ENCODE data around the gene KCNC4.

The KCNC4 gene

GRCh38 chr1:110212169-110213142 is 2.3 kb downstream of the KCNC4 start:
- DNase-seq: peak; percentile 26

GRCh38 chr1:110213143-110213540 is 3.0 kb downstream of the KCNC4 start:
- DNase-seq: no peak

- no peak for DNase-seq
Measured at GRCh38 chr1:110214454-110215404, 4.6 kb downstream of the KCNC4 start.

- no peak for DNase-seq
Measured at GRCh38 chr1:110215621-110216515, 5.8 kb downstream of the KCNC4 start.

- DNase-seq: no peak
Measured at GRCh38 chr1:110216844-110217444, 6.8 kb downstream of the KCNC4 start.

GRCh38 chr1:110218137-110218536 is 8.0 kb downstream of the KCNC4 start:
- DNase-seq: no peak

GRCh38 chr1:110218739-110219138 is 8.6 kb downstream of the KCNC4 start:
- no peak for DNase-seq

GRCh38 chr1:110220324-110220723 is 10.2 kb downstream of the KCNC4 start:
- no peak for DNase-seq

- DNase-seq: no peak
Measured at GRCh38 chr1:110221119-110221518, 11.0 kb downstream of the KCNC4 start.

GRCh38 chr1:110223127-110223526 is 13.0 kb downstream of the KCNC4 start:
- DNase-seq: no peak

GRCh38 chr1:110223581-110223980 is 13.5 kb downstream of the KCNC4 start:
- DNase-seq: no peak

GRCh38 chr1:110224240-110224995 is 14.3 kb downstream of the KCNC4 start:
- no peak for DNase-seq

GRCh38 chr1:110225212-110225611 is 15.1 kb downstream of the KCNC4 start:
- no peak for DNase-seq

GRCh38 chr1:110225756-110226404 is 15.8 kb downstream of the KCNC4 start:
- DNase-seq: no peak

GRCh38 chr1:110227774-110228173 is 17.7 kb downstream of the KCNC4 start:
- no peak for DNase-seq

GRCh38 chr1:110228381-110228780 is 18.3 kb downstream of the KCNC4 start:
- no peak for DNase-seq

- no peak for DNase-seq
Measured at GRCh38 chr1:110228869-110229268, 18.8 kb downstream of the KCNC4 start.

- no peak for DNase-seq
Measured at GRCh38 chr1:110229348-110230001, 19.4 kb downstream of the KCNC4 start.

- no peak for DNase-seq
Measured at GRCh38 chr1:110230381-110231199, 20.5 kb downstream of the KCNC4 start.
